Measurements from ENCODE around the gene TANGO2.

- TF ChIP-seq EZH2 (IDR thresholded peaks at IDR 0.05; ENCODE audit: insufficient read depth, poor library complexity, severe bottlenecking) (no peak), EZH2phosphoT487 (IDR thresholded peaks at IDR 0.05; ENCODE audit: insufficient read depth, low read depth) (no peak)
Observed at GRCh38 chr22:19995611-19996339, 25.1 kb upstream of the TANGO2 start.

Data from GM23248 (cell line).